Colonic mucosa (tissue), 4 donors: ENCODE measurements around the gene INTS11. TPM values are rescaled to one million over a fixed set of nuclear protein-coding genes. Genes with fewer than 3 reads are reported as not detected.

Source experiments
- DNase-seq: peaks from one replicate; pipeline ENCODE4 v3.0.0-alpha.2; 2020
- H3K27ac ChIP-seq: fragments of 200-600 bp; one replicate; pipeline ENCODE4 v1.8.0; 2021
- H3K27me3 ChIP-seq: fragments of 200-600 bp; one replicate; pipeline ENCODE4 v1.8.0; 2021
- H3K36me3 ChIP-seq: fragments of 200-600 bp; one replicate; pipeline ENCODE4 v1.8.0; 2021
- H3K4me1 ChIP-seq: fragments of 200-600 bp; one replicate; pipeline ENCODE4 v1.8.0; 2021; ENCODE audit warnings: mild to moderate bottlenecking
- H3K4me3 ChIP-seq: fragments of 200-600 bp; one replicate; pipeline ENCODE4 v1.8.0; 2021
- H3K9ac ChIP-seq, 2 donors: one replicate each; pipeline ENCODE4 v1.7.0; 2013; ENCODE audit warnings: control low read depth in 2 of 2, low read depth in 2 of 2, low read length in 2 of 2
- H3K9me3 ChIP-seq: fragments of 200-600 bp; one replicate; pipeline ENCODE4 v1.8.0; 2021
- CTCF ChIP-seq: fragments of 200-600 bp; IDR thresholded peaks from one replicate; pipeline ENCODE4 v1.8.0; 2022; ENCODE audit warnings: antibody characterized with exemption, mild to moderate bottlenecking
- intact Hi-C: fragments of 100-400 bp; cut with DNase I; formaldehyde crosslinking; loops from one replicate; pipeline ENCODE4 v1.14.1; 2022
- total RNA-seq, 2 donors: library from RNA; stranded (reverse); fragmentation: NEBNext Ultra II Directional in 1 of 2; extraction: Animal tissue kit (Norgen Biotek cat#: 25700) in 1 of 2; gene quantifications; one replicate each; pipeline ENCODE4 v1.2.1, GENCODE V29; 2021
- donor health status: healthy.
- donor health status: DM: no; HTN: no; CAD: no.
- donor health status: DM: no; HTN: no; CAD: no.

The INTS11 gene
- total RNA-seq, 2 donors from 2014 or later = 70.6 to 126 TPM

GRCh38 chr1:1332031-1332755, 7.7 kb upstream of the INTS11 start:
- Histone ChIP-seq H3K36me3 (no peaks in the 10 kb centered on the region), H3K27ac (no peak overlapping the region), H3K4me1 (no peaks in the 10 kb centered on the region), H3K9ac (no peak overlapping the region), H3K27me3 (no peaks in the 10 kb centered on the region), H3K4me3 (no peak overlapping the region), H3K9me3 (no peaks in the 10 kb centered on the region)
- TF ChIP-seq CTCF = no peak
- DNase-seq = no peak
- intact Hi-C loops = no loop called here

- Histone ChIP-seq H3K36me3 (no peaks in the 10 kb centered on the region), H3K4me3 (no peak within 1 kb of the TSS), H3K27me3 (no peaks in the 10 kb centered on the region), H3K27ac (no peak within 1 kb of the TSS), H3K9me3 (no peaks in the 10 kb centered on the region), H3K9ac (peak within 1 kb of the TSS in 1 of 2 donors; percentile 46), H3K4me1 (no peaks in the 10 kb centered on the region)
- TF ChIP-seq CTCF = no peak
- intact Hi-C loops = no loop called here
- DNase-seq = no peak
Measured at GRCh38 chr1:1331068-1331965, 6.9 kb upstream of the INTS11 start, which contains the start of gene TAS1R3. Gene TAS1R3 (plus strand): TSS chr1:1331280. CDS start chr1:1331346, 66 bp downstream.

GRCh38 chr1:1330366-1331067, 6.1 kb upstream of the INTS11 start:
- H3K27me3 ChIP-seq = no peaks in the 10 kb centered on the region
- H3K36me3 ChIP-seq = no peaks in the 10 kb centered on the region
- H3K4me3 ChIP-seq = no peak overlapping the region
- peak overlapping the region in 1 of 2 donors; percentile 46 for H3K9ac ChIP-seq
- H3K9me3 ChIP-seq = no peaks in the 10 kb centered on the region
- peaks cover 6% of the 10 kb centered on the region for H3K4me1 ChIP-seq
- intact Hi-C loops = no loop called here
- no peak for DNase-seq
- no peak overlapping the region for H3K27ac ChIP-seq
- no peak for TF ChIP-seq CTCF

- no peak overlapping the region for H3K4me3 ChIP-seq
- H3K4me1 ChIP-seq = peaks cover 8% of the 10 kb centered on the region
- H3K9me3 ChIP-seq = no peaks in the 10 kb centered on the region
- no peak overlapping the region for H3K9ac ChIP-seq
- no peak overlapping the region for H3K27ac ChIP-seq
- intact Hi-C loops = no loop called here
- no peak for TF ChIP-seq CTCF
- no peak for DNase-seq
- H3K27me3 ChIP-seq = no peaks in the 10 kb centered on the region
- H3K36me3 ChIP-seq = no peaks in the 10 kb centered on the region
Measured at GRCh38 chr1:1329304-1330210, 5.1 kb upstream of the INTS11 start.
